ENCODE results near the gene GOLGA6L22. TPM values are rescaled to one million over a fixed set of nuclear protein-coding genes. Genes with fewer than 3 reads are reported as not detected.
A peak's percentile ranks its signal among the peaks of the same experiment; 100 is the strongest.
"Not testable (repeated sequence)": the region's sequence is repeated elsewhere in the genome, so short reads cannot be mapped to it uniquely, and the experiment has no call there.

Gene GOLGA6L22, protein sequence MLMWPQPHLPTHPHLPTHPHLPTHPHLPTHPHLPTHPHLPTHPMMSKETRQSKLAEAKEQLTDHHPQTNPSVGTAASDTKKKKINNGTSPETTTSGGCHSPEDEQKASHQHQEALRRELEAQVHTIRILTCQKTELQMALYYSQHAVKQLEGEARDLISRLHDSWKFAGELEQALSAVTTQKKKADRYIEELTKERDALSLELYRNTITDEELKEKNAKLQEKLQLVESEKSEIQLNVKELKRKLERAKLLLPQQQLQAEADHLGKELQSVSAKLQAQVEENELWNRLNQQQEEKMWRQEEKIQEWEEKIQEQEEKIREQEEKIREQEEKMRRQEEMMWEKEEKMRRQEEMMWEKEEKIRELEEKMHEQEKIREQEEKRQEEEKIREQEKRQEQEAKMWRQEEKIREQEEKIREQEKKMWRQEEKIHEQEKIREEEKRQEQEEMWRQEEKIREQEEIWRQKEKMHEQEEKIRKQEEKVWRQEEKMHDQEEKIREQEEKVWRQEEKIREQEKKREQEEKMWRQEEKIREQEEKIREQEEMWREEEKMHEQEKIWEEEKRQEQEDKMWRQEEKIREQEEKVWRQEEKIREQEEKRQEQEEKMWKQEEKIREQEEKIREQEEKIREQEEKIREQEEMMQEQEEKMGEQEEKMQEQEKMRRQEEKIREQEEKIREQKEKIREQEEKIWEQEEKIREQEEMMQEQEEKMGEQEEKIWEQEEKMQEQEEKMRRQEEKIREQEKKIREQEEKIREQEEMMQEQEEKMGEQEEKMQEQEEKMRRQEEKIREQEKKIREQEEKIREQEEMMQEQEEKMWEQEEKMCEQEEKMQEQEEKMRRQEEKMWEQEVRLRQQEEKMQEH
- not detected for total RNA-seq

DNA sequence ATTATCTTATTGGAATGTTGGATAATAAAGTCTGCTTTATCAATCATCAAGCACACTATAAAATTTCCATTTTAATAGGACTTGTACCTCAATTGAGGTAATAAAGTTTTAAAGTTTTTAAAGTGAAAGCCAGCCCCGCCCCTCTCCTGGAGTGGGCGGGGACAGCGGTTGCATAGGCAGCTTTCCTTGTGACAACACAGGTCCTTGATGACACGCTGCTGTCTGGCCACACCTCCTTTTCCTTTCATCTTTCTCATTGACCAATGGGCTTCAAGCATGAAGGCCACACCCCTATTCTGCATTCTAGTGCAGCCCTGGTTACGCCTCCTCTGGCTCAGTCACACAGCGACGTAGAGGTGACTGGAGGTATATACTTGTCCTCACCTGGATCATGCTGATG is at the start of gene GOLGA6L22:
GOLGA6L22 (plus strand) TSS at position 301 of the 400 bp plus-strand sequence; CDS start at position 392, 91 bp downstream.
- H3K9me3 Mint-ChIP-seq; H3K4me1 Mint-ChIP-seq (ENCODE audit: low read depth); DNase-seq; H3K27me3 Mint-ChIP-seq (ENCODE audit: low read depth); H3K27ac Mint-ChIP-seq; H3K4me3 Mint-ChIP-seq; ATAC-seq (replicated peaks in 1 of 2); H3K36me3 Mint-ChIP-seq (ENCODE audit: insufficient read depth in 2 of 2): not testable (repeated sequence)

DNA sequence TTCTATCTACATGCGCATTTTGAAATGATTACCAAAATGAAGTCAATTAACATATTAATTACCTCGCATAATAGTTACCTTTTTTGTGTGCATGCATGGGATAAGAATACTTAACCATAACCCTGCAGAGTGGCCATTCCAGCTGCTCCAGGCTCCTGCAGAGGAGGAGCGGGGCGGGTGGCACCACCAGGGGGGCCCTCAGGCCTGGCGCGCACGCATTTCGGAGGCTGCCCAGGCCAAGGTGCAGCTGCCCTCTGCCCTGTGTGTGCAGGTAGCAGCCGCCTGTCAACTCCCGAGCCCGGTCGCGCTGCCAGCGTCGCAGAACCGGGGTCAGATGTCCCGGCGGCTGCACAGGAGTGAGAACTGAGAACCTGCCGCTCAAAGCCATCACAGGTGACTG is 41.4 kb upstream of the GOLGA6L22 start:
- H3K36me3 Mint-ChIP-seq (ENCODE audit: insufficient read depth in 2 of 2); H3K4me1 Mint-ChIP-seq (ENCODE audit: low read depth); H3K27me3 Mint-ChIP-seq (ENCODE audit: low read depth); H3K4me3 Mint-ChIP-seq; H3K27ac Mint-ChIP-seq; H3K9me3 Mint-ChIP-seq; DNase-seq; ATAC-seq (replicated peaks in 1 of 2): not testable (repeated sequence)

DNA sequence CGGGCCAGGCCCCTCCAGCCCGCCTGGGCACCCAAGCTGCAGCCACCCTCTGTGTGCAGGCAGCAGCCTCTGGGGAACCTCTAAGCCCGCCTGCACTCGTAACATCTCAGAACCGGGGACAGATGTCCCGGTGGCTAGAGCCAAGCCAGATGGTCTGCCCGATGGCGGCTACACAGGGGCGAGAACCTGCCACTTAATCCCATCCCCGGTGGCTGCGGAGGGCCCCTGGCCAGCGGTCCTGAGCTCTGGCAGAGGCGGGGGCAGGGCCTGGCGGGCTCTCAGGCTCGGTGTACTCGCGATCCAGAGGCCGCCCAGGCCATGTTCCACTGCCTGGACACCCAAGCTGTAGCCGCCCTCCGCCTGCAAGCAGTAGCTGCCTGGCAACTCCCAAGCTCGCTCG is 40.9 kb upstream of the GOLGA6L22 start:
- H3K9me3 Mint-ChIP-seq; H3K27ac Mint-ChIP-seq; H3K4me3 Mint-ChIP-seq; DNase-seq; ATAC-seq (replicated peaks in 1 of 2); H3K4me1 Mint-ChIP-seq (ENCODE audit: low read depth); H3K36me3 Mint-ChIP-seq (ENCODE audit: insufficient read depth in 2 of 2); H3K27me3 Mint-ChIP-seq (ENCODE audit: low read depth): not testable (repeated sequence)

DNA sequence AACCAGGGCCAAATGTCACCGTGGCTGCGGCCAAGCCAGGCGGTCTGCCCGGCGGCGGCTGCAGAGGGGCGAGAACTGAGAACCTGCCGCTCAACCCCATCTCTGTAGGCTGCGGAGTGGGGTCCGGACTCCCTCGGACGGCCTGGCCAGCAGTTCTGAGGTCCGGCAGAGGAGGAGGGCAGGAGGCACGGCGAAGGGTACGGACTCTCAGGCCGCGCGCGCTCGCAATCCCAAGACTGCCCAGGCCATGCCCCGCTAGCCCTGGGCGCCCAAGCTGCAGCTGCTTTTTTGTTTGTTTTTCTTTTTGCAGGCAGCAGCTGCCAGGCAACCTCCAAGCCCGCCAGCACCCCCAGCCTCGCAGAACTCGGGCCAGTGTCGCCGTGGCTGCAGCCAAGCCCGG is 40.5 kb upstream of the GOLGA6L22 start:
- not testable (repeated sequence) for H3K9me3 Mint-ChIP-seq; DNase-seq; H3K4me1 Mint-ChIP-seq (ENCODE audit: low read depth); H3K4me3 Mint-ChIP-seq; ATAC-seq (replicated peaks in 1 of 2); H3K27ac Mint-ChIP-seq; H3K36me3 Mint-ChIP-seq (ENCODE audit: insufficient read depth in 2 of 2); H3K27me3 Mint-ChIP-seq (ENCODE audit: low read depth)

DNA sequence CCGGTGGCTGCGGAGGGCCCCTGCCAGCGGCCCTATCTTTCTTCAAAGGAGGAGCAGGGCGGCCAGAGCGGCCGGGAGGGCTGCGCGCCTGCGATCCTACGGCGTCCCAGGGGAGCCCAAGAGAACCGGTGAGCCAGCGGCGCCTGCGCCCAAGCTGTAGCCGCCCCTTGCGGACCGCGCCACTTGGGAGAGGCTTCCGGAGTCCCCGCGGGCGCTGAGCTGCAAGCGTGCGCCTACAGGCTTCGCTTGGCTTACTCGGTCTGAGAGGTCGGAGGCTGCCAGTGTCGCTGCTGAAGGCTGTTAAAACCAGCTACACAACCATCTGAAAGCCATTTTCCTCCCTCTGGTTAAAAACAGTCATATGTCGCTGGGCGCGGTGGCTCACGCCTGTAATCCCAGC is 40.0 kb upstream of the GOLGA6L22 start:
- H3K9me3 Mint-ChIP-seq; H3K36me3 Mint-ChIP-seq (ENCODE audit: insufficient read depth in 2 of 2); DNase-seq; H3K27me3 Mint-ChIP-seq (ENCODE audit: low read depth); H3K4me1 Mint-ChIP-seq (ENCODE audit: low read depth); H3K27ac Mint-ChIP-seq; ATAC-seq (replicated peaks in 1 of 2); H3K4me3 Mint-ChIP-seq: not testable (repeated sequence)

DNA sequence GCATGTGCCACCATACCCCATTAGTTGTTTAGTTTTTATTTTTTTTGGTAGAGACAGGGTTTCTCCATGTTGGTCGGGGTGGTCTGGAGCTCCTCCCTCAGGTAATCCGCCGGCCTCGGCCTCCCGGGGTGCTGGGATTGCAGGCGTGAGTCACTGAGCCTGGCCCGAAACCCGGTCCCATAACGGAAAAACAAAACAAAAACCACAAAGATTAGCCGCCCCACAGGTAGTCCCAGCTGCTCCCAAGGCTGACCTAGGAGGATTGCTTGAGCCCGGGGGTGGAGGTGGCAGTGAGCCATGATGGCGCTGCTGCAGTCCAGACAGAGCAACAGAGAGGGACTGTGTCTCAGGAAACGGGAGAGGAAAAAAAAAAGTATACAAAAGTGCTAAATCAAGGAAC is 38.4 kb upstream of the GOLGA6L22 start:
- not testable (repeated sequence) for H3K4me3 Mint-ChIP-seq; ATAC-seq (replicated peaks in 1 of 2); H3K9me3 Mint-ChIP-seq; H3K27ac Mint-ChIP-seq; H3K27me3 Mint-ChIP-seq (ENCODE audit: low read depth); H3K36me3 Mint-ChIP-seq (ENCODE audit: insufficient read depth in 2 of 2); DNase-seq; H3K4me1 Mint-ChIP-seq (ENCODE audit: low read depth)

DNA sequence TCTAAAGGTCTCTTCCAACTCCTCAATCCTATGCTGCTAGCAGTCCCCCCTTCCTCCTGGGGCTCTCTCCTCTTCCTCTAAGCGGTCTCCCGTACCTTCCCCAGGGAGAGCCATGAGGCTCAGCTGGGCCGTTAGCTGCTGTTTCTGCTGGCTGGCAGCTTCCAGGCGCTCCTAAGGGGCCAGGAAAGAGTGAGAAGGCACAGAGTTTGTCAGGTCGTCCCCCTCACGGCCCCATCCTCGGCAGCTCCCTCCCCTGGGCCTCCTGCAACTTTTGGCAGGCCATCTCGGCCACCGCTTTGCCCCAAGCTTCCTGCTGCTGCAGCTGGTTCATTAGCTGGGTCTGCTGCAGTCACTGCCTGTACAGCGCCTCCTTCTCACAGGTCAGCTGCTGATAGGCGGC is 29.3 kb upstream of the GOLGA6L22 start:
- H3K36me3 Mint-ChIP-seq (ENCODE audit: insufficient read depth in 2 of 2); H3K4me1 Mint-ChIP-seq (ENCODE audit: low read depth); H3K27ac Mint-ChIP-seq; H3K27me3 Mint-ChIP-seq (ENCODE audit: low read depth); ATAC-seq (replicated peaks in 1 of 2); H3K4me3 Mint-ChIP-seq; DNase-seq; H3K9me3 Mint-ChIP-seq: not testable (repeated sequence)

DNA sequence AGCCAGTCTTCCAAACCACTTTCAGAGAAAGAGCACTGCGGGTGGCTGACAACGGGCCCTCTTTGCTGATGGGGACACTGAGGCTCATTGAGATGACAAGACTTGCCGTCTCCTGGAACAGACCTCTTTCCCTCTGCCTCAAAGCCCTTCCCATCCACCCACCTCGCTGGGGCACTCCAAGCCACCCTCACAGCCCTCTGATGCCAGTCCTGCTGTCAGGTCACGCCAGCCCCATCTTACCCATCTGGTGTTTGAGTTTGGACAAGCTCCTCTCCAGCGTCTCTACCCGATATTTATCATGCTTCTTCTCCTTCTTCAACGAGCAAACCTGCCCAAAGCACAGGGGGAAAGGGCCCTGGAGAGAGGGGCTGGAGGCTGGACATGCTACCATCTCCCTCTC is 27.0 kb upstream of the GOLGA6L22 start:
- H3K9me3 Mint-ChIP-seq; DNase-seq; H3K36me3 Mint-ChIP-seq (ENCODE audit: insufficient read depth in 2 of 2); ATAC-seq (replicated peaks in 1 of 2); H3K27me3 Mint-ChIP-seq (ENCODE audit: low read depth); H3K4me1 Mint-ChIP-seq (ENCODE audit: low read depth); H3K27ac Mint-ChIP-seq; H3K4me3 Mint-ChIP-seq: not testable (repeated sequence)

DNA sequence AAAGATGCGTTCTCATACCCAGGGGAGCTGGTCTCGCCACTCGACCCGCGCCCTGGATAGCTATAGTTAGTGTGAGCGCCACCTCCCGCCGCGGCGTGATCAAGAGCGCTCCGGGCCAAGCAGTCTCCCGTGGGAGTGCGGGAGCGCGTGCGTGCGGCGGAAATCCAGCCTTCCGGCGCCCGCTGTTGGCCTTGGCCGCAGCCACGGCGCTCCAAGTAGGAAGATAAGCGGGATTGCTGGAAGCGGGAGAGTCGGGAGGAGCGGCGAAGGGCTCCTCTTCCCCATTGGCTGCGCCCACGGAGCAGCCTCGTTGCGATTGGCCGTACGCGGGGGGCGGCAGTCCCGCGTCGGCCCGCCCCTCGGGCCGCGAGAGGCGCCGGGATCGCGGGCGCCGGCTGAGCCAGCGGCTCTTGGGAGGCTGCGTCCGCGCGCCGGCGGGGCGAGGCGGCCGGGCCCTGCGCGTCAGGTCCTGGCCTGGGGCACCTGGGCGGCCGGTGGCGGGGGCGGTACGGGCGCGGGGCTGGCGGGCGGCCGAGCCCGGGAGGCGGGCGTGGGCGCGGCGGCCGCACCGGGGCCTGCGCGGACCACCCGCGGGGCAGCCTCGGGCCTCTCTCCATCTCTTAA is 35.9 kb downstream of the GOLGA6L22 start:
- not testable (repeated sequence) for H3K4me1 Mint-ChIP-seq (ENCODE audit: low read depth); H3K27ac Mint-ChIP-seq; H3K36me3 Mint-ChIP-seq (ENCODE audit: insufficient read depth in 2 of 2); H3K27me3 Mint-ChIP-seq (ENCODE audit: low read depth); H3K9me3 Mint-ChIP-seq
- peak overlapping the region; percentile 68 to 88 for H3K4me3 Mint-ChIP-seq
- DNase-seq, result peak; percentile 49 to 57
- peak; percentile 44 to 66 for ATAC-seq (replicated peaks in 1 of 2)

DNA sequence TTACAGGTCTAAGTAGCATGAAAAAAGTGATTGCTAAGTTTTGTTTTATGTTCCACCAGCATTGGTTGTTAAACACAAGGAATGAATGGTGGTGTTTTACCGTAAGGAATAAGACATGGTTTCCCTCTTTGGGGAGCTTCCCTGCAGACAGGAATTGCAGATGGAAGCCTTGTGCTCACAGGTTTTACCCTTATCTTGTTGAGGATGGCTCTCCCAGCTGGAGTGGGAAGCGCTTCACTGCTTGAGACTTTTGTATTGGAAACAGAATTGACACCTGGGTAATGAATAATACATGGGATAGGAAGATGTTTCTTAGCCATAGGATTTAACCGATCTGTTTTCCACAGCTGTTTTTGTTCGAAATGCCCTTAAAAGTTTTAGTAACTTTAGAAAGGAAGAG is 38.5 kb downstream of the GOLGA6L22 start:
- ATAC-seq (replicated peaks in 1 of 2); H3K27me3 Mint-ChIP-seq (ENCODE audit: low read depth); H3K27ac Mint-ChIP-seq; H3K9me3 Mint-ChIP-seq; H3K4me1 Mint-ChIP-seq (ENCODE audit: low read depth); DNase-seq; H3K36me3 Mint-ChIP-seq (ENCODE audit: insufficient read depth in 2 of 2); H3K4me3 Mint-ChIP-seq: not testable (repeated sequence)

DNA sequence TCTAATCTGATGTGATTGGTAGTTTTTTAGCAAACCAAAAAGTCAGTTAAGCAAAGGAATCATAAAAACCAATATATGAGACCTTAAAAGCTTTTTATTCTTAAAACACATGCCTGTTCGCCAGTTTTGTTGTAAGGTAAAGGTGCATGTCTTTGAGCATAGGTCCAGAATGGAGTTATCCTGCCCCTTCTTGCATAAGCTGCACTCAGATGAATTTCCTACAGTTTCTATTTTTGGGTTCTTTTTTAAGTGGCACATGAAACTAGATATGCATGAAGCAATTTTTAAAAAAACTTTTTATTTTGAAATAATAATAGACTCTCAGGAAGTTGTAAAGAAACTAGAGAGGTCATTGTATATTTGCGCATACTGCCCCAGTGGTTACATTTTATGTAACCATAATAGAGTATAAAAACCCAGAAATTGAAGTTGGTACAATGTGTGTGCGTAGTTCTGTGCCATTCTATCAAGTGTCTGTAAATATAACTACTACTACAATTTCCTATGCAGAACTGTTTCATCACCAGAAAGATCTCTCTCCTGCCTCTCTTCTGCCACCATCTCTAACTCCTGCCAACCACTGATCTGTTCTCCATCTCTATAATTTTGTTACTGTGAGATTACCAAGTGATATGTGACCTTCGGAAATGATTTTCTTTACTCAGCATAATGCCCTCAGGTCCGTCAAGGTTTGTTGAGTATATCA is 39.7 kb downstream of the GOLGA6L22 start:
- not testable (repeated sequence) for H3K4me1 Mint-ChIP-seq (ENCODE audit: low read depth); ATAC-seq (replicated peaks in 1 of 2); H3K27me3 Mint-ChIP-seq (ENCODE audit: low read depth); H3K4me3 Mint-ChIP-seq; H3K9me3 Mint-ChIP-seq; DNase-seq; H3K27ac Mint-ChIP-seq; H3K36me3 Mint-ChIP-seq (ENCODE audit: insufficient read depth in 2 of 2)

DNA sequence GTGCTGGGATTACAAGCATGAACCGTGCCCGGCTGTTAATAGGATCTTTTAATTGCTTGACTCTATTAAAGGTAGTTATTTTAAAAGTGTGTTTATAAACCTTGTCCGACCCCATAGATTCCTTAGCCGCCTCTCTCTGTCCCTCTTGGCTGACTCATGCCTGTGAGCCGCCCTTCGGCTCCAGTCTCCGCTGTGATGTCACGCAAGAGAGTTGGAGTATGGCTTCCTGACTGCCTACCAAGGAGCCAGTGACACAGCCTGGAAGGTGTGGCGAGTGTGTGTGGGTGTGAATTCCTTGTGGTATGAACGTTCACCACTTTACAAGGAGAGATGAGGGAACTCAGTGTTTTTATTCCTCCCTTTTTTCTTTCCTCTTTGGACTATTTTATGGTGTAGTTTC is 43.6 kb downstream of the GOLGA6L22 start:
- H3K27ac Mint-ChIP-seq; H3K4me1 Mint-ChIP-seq (ENCODE audit: low read depth); H3K9me3 Mint-ChIP-seq; ATAC-seq (replicated peaks in 1 of 2); H3K36me3 Mint-ChIP-seq (ENCODE audit: insufficient read depth in 2 of 2); H3K27me3 Mint-ChIP-seq (ENCODE audit: low read depth); DNase-seq; H3K4me3 Mint-ChIP-seq: not testable (repeated sequence)

DNA sequence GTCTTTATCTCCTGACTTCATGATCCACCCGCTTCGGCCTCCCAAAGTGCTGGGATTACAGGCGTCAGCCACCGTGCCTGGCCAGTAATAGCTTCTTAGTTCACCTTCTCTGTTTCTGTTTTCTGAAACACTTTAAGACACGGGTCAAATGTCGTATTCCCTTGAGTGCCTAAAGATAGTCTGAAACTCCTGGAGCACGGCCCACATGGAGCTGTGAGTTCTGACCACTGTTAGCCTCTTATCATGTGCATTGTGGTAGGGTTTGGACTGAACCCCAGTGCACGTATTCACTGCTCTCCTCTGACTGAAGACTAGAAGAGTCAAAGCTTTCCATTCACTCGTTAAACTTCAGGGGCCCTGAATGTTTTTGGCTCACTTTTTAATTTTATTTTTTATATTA is 48.3 kb downstream of the GOLGA6L22 start:
- H3K4me3 Mint-ChIP-seq, result not testable (repeated sequence)

More for the DNA sequence above, 48.3 kb downstream of the GOLGA6L22 start:
- not testable (repeated sequence) for H3K4me1 Mint-ChIP-seq (ENCODE audit: low read depth); H3K36me3 Mint-ChIP-seq (ENCODE audit: insufficient read depth in 2 of 2); H3K27ac Mint-ChIP-seq; H3K9me3 Mint-ChIP-seq; ATAC-seq (replicated peaks in 1 of 2); H3K27me3 Mint-ChIP-seq (ENCODE audit: low read depth); DNase-seq

All from activated T-cell treated with anti-CD3 and anti-CD28 coated beads, Interleukin-2, amount 50 U/mL, for 72 hours (primary cell).